ENCODE data around the gene IKZF5. TPM values are rescaled to one million over a fixed set of nuclear protein-coding genes. Genes with fewer than 3 reads are reported as not detected.

The IKZF5 gene
- total RNA-seq, 2 experiments from 2014 or later: 3.7 to 15.8 TPM

DNA sequence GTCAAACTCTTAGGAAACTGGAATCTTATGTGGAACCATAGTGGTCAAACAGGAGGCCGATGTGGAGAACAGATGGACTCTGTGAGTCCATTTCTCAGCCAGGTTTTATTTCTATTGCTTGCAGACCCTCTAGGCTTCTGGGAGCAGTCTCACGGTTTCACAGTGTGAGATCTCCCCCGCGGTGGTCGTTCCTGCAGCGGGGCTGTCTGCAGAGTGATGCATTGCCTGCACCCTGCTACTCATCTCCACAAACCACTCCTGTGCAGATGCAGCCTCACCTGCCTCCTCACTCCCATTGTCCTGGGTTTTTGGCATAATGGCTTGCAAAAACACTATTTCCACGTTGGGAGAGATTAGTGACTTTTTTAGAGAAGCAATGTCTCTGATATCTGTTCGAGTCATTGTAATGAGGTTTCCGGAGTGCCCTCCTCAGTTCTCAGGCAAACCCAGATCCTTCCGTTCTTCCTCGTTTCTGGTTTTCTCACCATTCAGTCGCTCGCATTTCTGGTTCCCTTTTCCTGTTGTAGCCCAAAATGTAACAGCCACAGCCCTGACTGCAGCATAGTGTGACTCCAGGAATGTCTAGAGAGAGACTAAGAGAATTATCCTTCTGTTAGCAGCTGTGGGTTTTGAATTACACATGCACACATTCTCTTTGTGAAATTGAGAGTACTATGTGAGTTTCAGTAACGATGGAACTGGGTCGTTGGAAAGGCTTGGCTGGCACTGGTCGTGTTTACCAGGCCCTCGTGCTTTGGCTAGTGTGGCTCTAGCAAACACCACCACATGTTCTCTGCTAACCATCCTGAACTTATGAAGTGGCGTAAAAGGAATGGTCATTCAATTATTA is 30.4 kb upstream of the IKZF5 start:
- H3K79me2 ChIP-seq (ENCODE audit: insufficient read depth, low read depth, low read length): no peaks in the 10 kb centered on the region
- no peak overlapping the region for H3K4me3 ChIP-seq (ENCODE audit: low read depth, low read length, poor library complexity, severe bottlenecking)
- CTCF ChIA-PET (ENCODE audit: unreplicated experiment): no interaction called here
- H3K27ac ChIP-seq (ENCODE audit: low read depth, low read length, poor library complexity, severe bottlenecking): no peak overlapping the region
- no peaks in the 10 kb centered on the region for H3K36me3 ChIP-seq (ENCODE audit: insufficient read depth, low read length)
- H3K9me3 ChIP-seq (ENCODE audit: low read length): no peaks in the 10 kb centered on the region
- TF ChIP-seq EZH2phosphoT487 (IDR thresholded peaks at IDR 0.05; ENCODE audit: borderline replicate concordance, low read depth, low read length): no peak
- TF ChIP-seq, protein P1, sequence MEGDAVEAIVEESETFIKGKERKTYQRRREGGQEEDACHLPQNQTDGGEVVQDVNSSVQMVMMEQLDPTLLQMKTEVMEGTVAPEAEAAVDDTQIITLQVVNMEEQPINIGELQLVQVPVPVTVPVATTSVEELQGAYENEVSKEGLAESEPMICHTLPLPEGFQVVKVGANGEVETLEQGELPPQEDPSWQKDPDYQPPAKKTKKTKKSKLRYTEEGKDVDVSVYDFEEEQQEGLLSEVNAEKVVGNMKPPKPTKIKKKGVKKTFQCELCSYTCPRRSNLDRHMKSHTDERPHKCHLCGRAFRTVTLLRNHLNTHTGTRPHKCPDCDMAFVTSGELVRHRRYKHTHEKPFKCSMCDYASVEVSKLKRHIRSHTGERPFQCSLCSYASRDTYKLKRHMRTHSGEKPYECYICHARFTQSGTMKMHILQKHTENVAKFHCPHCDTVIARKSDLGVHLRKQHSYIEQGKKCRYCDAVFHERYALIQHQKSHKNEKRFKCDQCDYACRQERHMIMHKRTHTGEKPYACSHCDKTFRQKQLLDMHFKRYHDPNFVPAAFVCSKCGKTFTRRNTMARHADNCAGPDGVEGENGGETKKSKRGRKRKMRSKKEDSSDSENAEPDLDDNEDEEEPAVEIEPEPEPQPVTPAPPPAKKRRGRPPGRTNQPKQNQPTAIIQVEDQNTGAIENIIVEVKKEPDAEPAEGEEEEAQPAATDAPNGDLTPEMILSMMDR (conservative IDR thresholded peaks at IDR 0.05; ENCODE audit: low read length): no peak
- BruUV-seq (replicated peaks): no TSS peak
- H3K4me2 ChIP-seq (ENCODE audit: low read length): no peak overlapping the region
- DNase-seq (ENCODE audit: low spot score): no peak
- no peaks in the 10 kb centered on the region for H3K9me2 ChIP-seq (ENCODE audit: insufficient read depth, low read length)
- POLR2A ChIA-PET: interaction anchor here (0.9 kb wide), 1 partner anchor 17 kb away, joined by 3 read pairs; no protein-coding TSS in a partner anchor
- no peaks in the 10 kb centered on the region for H3K4me1 ChIP-seq (ENCODE audit: insufficient read depth, low read length, poor library complexity, severe bottlenecking)
- intact Hi-C loops (cut with micrococcal nuclease; ENCODE audit: unreplicated experiment): no loop called here
- no peak overlapping the region for H2AFZ ChIP-seq (ENCODE audit: low read length)
- no peaks in the 10 kb centered on the region for H4K20me1 ChIP-seq (ENCODE audit: insufficient read depth, low read length)

DNA sequence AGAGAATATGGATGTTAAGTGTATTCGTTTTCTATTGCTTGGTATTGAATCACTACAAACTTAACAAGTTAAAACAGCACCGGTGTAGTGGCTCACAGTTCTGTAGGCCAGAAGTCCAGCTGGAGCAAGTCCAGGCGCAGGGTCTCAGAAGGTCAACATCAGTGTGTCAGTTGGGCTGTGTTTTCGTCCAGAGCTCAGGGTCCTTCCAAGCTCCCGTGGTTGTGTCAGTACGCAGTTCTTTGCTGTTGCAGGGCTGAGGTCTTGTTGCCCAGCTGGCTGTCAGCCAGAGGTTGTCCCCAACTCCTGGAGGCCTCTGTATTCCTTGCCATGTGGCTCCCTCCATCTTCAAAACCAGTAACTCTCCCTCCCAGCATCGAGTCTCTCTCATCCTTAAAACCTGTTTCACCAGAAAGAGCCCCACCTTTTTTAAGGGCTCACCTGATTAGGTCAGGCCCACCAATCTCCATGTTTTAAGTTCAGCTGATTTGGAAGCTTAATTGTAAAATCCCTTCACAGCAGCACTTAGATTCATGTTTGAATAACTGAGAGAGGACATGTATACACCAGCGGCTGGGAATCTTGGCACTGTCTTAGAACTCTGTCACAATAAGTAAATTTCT is 27.0 kb upstream of the IKZF5 start:
- no TSS peak for BruUV-seq (replicated peaks)

More for the DNA sequence above, 27.0 kb upstream of the IKZF5 start:
- no peak overlapping the region for H2AFZ ChIP-seq (ENCODE audit: low read length)
- no peak for DNase-seq (ENCODE audit: low spot score)
- POLR2A ChIA-PET: interaction anchor here (0.5 kb wide), 1 partner anchor 15 kb away, joined by 3 read pairs; no protein-coding TSS in a partner anchor
- no peaks in the 10 kb centered on the region for H3K9me2 ChIP-seq (ENCODE audit: insufficient read depth, low read length)
- CTCF ChIA-PET (ENCODE audit: unreplicated experiment): no interaction called here
- H3K4me1 ChIP-seq (ENCODE audit: insufficient read depth, low read length, poor library complexity, severe bottlenecking): no peaks in the 10 kb centered on the region
- TF ChIP-seq, protein P1 (conservative IDR thresholded peaks at IDR 0.05; ENCODE audit: low read length): no peak
- no peak for TF ChIP-seq EZH2phosphoT487 (IDR thresholded peaks at IDR 0.05; ENCODE audit: borderline replicate concordance, low read depth, low read length)
- H3K4me2 ChIP-seq (ENCODE audit: low read length): no peak overlapping the region
- no peaks in the 10 kb centered on the region for H4K20me1 ChIP-seq (ENCODE audit: insufficient read depth, low read length)
- H3K79me2 ChIP-seq (ENCODE audit: insufficient read depth, low read depth, low read length): no peaks in the 10 kb centered on the region
- H3K9me3 ChIP-seq (ENCODE audit: low read length): no peaks in the 10 kb centered on the region
- H3K36me3 ChIP-seq (ENCODE audit: insufficient read depth, low read length): no peaks in the 10 kb centered on the region
- H3K4me3 ChIP-seq (ENCODE audit: low read depth, low read length, poor library complexity, severe bottlenecking): no peak overlapping the region
- H3K27ac ChIP-seq (ENCODE audit: low read depth, low read length, poor library complexity, severe bottlenecking): no peak overlapping the region
- intact Hi-C loops (cut with micrococcal nuclease; ENCODE audit: unreplicated experiment): no loop called here

All from OCI-LY7 (cell line).